Measurements from ENCODE around the gene PTPRN.
"Not testable (repeated sequence)": the region's sequence is repeated elsewhere in the genome, so short reads cannot be mapped to it uniquely, and the experiment has no call there.

The PTPRN gene

DNA sequence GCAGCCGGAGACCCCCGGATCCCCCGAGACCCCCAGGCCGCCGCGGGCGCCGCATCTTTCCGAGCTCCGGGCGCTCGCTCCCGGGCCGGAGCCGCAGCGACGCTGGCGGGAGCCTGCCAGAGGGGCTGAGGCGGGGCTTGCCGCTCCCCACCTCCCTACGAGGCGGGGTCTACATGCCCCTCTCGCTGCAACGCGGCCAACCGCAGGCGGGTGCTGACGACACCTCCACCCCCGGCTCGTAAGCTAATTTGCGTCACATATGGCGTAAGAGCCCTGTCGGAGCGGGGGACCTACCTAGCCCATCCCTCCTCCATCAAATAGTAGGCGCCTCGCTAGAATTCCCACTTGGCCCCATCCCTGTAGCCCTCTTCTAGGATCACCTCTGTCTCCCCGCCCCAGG is at the start of gene PTPRN:
TSS of gene PTPRN (minus strand) at position 124 of the 400 bp plus-strand sequence. CDS start at position 55, 69 bp downstream.
- DNase-seq: no peak

DNA sequence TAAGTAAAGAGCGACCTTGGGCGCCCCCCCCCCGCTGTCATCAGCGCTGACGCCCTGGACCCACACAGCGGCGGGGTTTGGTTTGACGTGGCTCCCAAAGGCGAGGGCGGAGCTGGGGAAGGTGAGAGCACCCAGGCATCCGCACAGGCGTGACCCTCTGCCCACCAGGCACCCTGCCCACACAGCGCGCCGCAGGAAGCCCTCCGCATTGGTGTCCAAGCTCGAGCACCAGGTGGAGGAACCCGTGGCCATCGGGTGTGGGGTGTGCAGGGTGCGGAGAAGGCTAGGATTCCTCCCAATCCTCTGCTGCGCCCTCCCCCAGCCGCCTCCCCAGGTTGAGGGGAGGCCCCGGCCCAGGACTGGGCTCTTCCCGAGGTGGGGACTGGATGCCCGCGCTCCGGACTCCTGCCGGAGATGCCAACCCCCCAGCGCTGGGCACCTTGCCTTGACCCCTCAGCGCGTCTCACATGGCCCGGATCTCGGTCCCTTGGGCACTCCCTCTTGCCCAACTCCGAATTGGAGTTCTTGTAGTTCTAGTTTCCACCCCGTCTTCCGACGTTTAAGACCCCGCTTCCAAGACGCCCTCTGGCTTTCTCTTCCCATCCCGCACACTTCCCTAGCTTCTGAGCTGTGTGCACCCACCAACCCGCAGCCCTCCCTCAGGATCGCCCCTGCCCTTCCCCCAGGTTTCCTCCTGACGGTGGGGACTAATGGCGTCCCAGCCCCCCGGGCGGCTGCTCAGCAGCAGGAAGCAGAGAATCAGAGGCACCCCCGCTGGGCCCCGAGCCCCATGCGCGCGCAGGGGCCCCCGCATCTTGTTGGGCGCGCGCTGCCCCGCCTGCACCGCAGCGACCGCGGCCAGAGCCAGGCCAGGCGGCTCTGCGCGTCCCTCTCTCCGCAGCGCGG is 49.2 kb upstream of the PTPRN start:
- DNase-seq: no peak

DNA sequence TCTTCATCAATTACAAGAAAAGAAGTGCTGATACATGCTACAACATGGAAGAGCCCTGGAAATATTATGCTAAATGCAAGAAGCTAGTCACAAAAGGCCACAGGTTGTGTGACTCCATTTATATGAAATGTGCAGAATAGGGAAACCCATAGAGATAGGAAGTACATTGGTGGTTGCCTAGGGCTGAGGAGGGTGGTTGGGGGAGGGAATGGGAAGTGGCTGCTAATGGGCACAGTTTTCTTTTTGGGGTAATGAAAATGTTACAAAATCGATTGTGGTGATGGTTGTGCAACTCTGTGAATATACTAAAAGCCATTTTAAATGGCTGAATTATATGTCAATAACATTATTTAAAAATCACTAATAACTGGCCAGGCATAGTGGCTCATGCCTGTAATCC is 47.6 kb upstream of the PTPRN start:
- no peak for DNase-seq

DNA sequence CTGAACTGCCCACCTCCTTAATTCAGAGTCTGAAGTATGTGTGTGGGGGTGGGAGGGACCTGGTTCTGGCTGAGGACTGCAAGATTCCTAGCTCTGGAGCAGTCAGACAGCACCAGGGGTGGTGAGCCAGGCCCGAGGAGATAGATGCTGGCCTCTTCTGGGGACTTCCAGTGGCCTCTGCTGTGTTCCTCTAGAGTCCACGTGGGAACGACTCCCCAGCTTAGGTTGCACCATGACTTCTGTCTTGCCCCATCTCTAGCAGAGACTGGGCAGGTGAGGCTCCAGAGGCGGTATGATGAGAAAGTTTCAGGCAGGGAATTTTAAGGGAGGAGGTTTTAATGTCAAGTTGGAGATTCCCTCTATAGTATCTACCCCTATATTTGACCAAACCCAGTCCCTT is 45.4 kb upstream of the PTPRN start:
- DNase-seq: no peak

DNA sequence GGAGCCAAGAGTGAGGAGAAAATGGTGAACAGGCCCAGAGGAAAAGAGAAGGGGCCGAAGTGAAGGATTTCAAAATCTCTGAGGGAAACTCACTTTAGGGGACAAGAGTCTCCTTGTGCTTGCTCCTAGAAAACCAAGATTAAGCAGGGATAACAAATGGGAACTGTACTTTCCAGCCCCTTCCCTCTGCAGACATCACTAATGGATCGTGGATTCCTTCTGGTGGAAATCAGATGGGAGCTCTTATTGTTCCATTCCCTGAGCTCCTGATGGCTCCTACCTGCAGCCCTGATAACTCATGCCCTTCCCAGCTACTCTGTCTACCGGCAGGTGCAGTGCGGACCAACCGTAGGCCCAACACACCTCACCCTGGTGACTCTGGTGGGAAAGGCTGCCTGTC is 43.9 kb upstream of the PTPRN start:
- DNase-seq: no peak

DNA sequence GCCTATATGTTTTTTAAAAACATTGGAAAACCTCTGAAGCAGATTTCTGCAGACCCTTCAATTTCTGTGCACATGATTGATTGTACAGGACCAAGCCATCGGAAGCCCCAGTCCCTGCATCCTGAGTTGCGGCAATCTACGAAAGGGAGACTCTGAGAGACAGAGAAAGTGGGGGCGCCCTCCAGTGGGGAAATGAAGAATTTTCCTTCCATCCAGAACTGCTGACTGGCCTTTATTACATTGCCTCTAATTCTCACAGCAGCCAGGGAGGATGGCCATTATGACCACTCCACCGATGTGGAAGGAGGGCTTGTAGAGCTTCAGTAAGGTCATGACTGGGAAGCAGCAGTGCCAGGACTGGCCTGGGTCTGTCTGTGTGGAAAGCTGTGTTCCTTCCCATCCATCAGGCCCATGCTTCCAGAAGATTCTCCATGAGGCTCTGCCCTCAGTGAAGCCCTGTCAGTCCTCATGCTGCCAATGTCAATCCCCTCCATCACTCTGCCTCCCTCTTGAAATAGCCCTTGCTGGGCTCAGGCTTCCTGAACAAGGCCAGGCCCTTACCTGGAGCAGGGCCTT is 43.3 kb upstream of the PTPRN start:
- DNase-seq: peak; percentile 10

DNA sequence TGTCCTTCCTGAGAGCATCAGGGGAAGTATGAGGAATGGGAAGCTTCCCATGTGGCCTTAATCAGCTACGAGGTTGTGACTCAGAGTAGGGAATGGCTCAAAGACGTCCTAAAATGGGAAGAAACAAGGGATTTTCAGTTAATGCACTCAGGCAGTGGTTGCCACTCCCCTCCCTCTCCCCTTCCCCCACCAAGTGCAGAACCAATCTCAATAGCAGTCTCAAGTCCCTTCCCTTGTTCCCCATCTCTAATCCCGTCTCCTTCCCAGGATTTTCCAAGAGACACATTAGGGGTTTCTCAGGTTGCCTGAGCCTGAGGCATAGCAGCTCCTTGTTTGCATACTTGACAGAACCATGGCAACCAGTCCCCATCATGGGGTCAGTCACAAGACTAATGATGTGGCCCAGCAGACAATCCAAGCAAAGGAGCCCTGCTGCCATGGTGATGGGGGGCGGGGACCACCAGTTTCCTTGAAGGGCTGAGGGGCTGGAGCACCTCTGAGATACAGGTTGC is 41.6 kb upstream of the PTPRN start:
- DNase-seq: peak; percentile 38

DNA sequence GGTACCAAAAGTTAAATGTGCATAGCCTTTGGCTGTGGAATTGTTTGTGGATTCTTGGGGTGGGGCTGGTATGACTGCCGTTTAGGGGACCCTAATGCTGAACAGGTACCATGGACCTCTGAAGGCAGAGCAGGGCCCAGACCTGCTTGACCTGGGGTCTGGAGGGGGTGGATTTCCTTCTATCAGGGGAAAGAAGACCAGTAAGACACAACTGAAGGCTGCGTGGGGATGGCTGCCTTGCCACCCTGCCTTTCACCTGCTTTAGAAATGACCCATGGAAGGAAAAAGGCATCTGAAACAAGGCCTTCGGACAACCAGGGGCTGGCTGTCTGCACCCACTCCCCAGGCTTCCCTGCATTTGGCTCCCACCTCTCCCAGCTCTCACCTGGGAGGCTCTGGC is 41.0 kb upstream of the PTPRN start:
- DNase-seq: no peak

DNA sequence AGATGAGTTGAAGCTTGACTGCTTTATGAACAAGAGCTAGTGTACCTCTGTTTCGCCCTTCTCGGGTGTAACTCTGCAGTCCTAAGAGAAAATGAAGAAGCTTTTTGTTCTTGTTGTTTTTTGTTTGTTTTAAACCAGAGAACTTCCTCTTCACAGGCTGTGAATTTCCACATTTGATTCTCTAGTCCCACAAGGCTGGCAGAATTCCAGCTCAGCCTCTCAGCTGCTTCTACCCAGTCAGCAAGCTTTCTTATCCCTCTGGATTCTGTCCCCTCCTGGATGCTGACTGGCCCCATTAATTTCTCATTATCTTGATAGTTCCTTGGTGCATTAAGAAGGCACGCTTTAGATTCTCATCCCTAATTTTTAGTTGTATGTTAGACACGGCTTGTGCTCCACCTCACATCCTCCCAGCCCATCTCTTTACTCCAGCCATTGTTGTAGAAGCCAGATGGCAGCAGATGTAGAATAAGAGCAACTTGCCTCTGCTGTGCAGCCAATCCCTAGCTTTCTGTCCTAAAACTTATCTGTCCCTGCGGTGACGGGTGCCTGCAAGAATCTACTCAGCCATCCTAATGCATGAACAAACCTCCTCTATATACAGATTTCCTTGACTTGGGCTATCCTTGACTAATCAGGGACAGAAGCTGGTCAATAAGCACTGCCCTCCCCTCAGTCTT is 35.7 kb upstream of the PTPRN start:
- DNase-seq: no peak

DNA sequence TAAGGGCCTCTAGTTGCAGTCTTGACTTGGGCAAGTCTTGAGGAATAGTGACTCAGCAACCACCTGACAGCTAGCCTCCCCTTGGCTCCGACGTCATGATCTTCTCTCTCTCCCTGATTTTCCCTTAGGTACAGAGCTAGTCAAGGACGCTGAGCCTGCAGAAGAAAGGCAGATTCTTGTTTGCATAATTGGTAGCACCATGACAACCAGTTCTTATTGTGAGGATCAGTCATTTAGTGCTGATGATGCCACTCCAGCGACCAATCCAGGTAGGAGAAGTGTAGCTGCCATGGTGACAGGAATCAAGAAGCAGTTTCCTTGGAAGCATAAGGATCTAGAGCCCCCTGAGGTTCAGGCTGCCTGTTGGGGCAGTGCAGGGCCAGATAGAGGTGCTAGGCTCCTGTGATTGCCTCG is 26.2 kb upstream of the PTPRN start:
- DNase-seq: no peak

DNA sequence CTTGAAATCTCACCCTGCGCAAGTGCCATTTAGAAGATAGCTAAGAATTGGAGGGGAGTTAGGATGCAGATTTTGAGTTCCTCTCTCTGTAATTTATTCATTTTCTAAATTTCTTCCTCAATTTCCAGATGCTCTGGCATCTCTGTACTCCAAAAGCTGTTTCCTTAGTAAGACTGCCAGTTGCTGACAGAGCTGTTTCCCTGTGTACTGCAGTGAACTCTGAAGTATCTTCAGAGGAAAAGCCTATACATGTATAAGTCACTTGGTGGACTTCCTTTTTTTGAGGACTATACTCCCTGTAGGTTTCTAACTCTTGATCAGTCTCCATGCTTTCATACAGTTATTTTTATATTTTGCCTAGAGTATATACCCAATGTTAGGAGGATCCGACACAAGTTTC is 24.9 kb upstream of the PTPRN start:
- no peak for DNase-seq

DNA sequence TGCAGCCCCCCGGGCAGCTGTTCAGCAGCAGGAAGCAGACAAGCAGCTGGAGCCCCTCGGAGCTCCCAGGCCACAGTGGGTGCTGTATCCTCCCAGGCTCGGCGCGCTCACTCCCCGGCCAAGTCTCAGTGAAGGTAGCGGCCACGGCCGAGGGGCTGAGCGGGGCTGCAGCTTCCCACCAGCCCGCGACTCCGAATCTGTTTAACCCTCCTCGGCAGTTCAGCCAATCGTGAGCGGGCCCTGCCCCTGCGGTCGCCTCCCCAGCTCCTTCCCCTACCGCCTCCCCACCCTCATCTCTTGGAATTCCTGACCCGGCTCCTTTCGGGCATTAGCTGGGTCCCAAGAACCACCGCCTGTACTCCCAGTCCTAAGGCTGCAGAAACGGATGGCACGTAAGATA is 23.3 kb upstream of the PTPRN start, which contains the start of gene RESP18:
TSS of gene RESP18 (minus strand) at position 203 of the 400 bp plus-strand sequence.
- no peak for DNase-seq

DNA sequence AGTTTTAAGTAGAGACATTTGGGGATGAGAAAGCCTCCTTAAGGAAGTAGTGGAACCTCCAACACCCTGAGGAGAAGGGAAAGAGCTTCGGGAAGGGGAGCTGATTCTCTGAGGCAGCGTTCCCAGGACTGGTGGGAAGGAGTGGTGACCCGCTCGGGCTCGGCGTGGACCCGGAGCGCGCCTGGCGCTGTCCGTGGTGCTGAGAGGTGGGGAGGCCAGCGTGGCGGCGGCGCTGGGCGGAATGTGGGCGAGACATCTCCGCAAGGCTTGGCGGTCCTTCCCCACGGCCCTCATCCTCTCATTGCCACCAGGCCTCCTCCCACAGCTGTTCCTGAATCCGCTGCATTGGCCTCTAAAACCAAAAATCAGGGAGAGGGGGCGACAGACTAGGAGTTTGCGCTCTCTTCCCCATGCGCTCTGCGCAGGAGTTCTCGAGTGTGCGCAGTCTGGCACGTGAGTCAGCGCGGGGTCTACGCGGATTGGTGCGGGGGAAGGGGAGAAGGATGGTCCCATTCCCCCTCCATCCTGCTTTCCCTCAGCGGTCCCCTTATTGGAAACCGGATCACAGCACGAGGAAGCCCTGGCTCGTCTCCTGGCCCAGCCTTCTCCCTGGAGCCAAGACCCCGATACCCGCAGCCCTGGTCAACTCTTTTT is 22.5 kb upstream of the PTPRN start:
- DNase-seq: no peak

DNA sequence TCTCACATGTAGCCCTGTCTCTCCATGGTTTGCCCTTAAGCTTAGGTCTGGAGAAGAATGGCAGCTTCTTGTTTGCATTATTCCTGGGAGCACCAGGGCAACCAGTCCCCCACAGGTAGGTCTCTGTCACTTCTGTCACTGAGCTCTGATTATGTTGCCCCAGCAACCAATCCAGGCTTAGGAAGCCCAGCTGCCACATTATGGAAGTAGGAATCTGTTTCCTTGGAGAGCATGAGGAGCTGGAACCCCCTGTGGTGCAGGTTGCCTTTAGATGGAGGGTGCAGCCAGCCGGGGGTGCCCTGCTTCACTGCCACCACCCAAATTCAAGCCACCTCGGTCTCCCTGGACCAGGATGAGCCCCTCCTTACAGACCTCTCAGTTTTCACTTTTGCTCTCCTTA is 18.5 kb upstream of the PTPRN start:
- DNase-seq: no peak

DNA sequence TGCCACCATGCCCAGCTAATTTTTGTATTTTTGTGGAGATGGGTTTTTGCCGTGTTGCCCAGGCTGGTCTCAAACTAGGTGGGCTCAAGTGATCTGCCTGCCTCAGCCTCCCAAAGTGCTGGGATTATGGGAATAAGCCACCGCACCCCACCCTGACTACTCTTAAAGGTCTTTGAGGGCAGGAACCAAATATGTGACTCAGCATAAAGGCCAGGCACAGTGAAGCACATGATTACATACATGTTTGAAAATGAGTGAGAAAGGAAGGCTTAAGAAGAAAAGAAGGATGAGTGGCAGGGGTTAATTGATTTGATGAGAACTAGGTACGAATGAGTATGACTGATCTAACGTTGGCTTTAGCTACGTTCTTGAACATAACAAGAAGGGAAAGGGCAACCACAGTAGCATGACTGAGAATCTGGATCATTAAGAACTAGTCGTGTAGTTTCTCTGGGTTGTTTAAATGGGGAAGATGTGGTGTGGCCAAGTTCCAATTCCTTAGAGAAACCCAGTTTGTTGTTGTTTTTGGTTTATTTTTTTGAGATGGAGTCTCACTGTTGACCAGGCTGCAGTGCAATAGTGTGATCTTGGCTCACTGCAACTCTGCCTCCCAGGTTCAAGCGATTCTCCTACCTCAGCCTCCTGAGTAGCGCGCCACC is 16.6 kb upstream of the PTPRN start:
- no peak for DNase-seq

DNA sequence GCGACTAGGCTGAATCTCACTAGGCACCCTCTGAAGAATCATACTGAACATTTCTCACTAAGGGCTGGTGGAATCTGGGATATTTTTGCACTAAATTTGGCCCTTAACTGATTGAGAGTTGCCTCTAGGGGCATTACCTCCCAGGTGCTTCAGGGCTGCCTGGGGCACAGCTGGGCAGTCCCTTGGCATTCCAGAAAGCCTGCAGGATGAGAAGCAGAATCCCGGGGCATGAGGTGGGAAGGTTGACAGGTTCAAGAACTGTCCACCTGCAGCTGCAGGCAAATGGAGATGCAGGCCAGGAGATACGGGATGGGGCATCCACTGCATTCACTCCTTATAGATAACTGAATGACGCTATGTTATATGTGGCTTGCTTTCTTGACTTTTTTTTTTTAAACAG is 15.9 kb upstream of the PTPRN start:
- no peak for DNase-seq

DNA sequence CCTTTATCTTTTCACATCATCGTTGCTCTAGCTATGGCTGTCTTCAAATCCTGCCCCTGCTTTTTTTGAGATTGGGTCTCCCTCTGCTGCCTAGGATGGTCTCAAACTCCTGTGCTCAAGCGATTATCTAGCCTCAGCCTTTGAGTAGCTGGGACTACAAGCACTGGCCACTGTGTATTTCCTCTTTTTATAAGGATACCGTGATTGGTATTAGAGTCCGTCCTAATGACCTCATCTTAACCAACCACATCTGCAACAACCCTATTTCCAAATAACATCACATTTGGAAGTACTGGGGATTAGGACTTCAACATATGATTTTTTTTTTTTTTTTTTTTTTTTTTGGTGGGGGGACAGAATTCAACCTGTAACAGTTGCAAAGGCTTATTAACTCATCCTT is 14.2 kb upstream of the PTPRN start:
- DNase-seq: no peak

DNA sequence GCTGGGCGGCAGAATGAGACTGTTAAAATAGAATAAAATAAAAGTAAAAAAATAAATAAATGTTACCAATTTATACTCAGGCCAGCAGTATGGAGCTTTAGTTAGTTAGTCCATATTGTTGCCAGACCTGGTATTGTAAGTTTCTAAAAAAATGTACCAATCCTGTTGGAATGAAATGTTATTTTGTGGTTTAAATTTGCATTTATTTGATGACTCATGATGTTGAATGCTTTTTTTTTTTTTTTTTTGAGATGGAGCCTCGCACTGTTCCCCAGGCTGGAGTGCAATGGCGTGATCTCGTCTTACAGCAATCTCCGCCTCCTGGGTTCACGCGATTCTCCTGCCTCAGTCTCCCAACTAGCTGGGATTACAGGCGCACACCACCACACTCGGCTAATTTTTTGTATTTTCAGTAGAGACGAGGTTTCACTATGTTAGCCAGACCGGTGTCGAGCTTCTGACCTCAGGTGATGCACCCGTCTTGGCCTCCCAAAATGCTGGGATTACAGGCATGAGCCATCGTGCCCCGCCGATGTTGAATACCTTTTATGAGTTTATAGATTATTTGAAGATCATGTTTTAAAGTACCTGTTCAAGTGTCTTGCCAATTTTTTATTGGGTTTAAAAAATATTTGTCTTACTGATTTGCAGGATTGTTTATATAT is 5.7 kb upstream of the PTPRN start:
- no peak for DNase-seq

DNA sequence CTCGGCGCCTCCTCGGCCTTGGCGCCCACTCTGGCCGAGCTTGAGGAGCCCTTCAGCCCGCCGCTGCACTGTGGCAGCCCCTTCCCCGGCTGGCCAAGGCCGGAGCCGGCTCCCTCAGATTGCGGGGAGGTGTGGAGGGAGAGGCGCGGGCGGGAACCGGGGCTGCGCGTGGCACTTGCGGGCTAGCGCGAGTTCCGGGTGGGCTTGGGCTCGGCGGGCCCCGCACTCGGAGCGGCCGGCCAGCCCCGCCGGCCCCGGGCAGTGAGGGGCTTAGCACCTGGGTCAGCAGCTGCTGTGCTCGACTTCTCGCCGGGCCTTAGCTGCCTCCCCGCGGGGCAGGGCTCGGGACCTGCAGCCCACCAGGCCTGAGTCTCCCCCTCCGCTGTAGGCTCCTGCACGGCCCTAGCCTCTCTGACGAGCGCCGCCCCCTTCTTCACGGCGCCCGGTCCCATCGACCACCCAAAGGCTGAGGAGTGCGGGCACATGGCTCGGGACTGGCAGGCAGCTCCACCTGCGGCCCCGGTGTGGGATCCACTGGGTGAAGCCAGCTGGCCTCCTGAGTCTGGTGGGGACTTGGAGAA is 3.6 kb upstream of the PTPRN start:
- not testable (repeated sequence) for DNase-seq

DNA sequence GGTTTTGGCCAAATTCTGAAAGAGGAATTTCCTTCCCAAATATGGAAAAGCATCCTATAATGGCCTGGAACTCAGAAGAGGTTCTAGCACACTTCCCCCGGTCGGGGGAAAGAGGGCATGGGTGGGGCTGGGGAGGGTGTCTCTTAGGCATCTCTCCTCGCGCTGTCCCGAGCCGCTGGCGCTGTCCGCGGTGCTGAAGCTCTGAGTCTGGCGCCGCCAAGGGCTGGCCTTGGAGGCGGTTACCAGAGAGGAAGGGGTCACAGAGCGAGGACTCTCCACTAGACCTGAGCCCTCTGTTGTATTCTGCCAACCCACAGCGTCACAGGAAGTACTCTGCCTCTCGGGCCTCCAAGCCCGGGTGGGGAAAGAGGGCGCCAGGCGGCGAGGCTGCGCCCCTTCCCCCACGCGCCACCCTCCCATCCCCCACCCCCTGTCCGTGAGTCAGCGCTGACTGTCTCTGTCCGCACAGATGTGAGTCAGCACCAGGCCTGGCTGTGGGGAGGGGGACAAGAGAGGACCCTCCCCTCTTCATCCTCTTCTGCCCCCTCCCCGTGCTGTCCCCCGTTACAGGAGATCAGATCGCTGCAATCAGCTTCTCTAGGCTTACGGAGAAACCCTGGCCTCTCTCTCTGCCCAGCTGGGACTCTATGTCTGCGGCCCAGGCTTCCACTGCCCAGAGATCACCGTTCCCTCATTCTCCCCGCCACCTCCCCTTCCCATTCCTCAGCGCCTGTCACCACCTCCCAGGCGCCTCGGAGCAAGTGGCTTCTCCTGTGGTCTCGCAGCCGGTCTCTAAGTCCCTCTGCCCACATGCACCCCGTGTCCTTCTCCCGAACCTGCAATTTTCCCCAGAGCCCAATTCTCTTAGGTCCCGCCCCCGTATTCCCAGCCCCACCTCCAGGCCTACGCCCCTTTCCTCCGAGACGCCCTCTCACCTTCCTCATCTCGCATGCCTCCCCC is 779 bp downstream of the PTPRN start:
- DNase-seq: peak; percentile 22

Measured in amniotic stem cell (primary cell).